Colonic mucosa (tissue), 4 donors: Measurements from ENCODE around the gene MTHFR. TPM values are rescaled to one million over a fixed set of nuclear protein-coding genes. Genes with fewer than 3 reads are reported as not detected.

ENCODE experiments used
- DNase-seq: peaks from one replicate; pipeline ENCODE4 v3.0.0-alpha.2; 2020
- H3K27ac ChIP-seq: fragments of 200-600 bp; one replicate; pipeline ENCODE4 v1.8.0; 2021
- H3K27me3 ChIP-seq: fragments of 200-600 bp; one replicate; pipeline ENCODE4 v1.8.0; 2021
- H3K36me3 ChIP-seq: fragments of 200-600 bp; one replicate; pipeline ENCODE4 v1.8.0; 2021
- H3K4me1 ChIP-seq: fragments of 200-600 bp; one replicate; pipeline ENCODE4 v1.8.0; 2021; ENCODE audit warnings: mild to moderate bottlenecking
- H3K4me3 ChIP-seq: fragments of 200-600 bp; one replicate; pipeline ENCODE4 v1.8.0; 2021
- H3K9ac ChIP-seq, 2 donors: one replicate each; pipeline ENCODE4 v1.7.0; 2013; ENCODE audit warnings: control low read depth in 2 of 2, low read depth in 2 of 2, low read length in 2 of 2
- H3K9me3 ChIP-seq: fragments of 200-600 bp; one replicate; pipeline ENCODE4 v1.8.0; 2021
- intact Hi-C: fragments of 100-400 bp; cut with DNase I; formaldehyde crosslinking; loops from one replicate; pipeline ENCODE4 v1.14.1; 2022
- total RNA-seq, 2 donors: library from RNA; stranded (reverse); fragmentation: NEBNext Ultra II Directional in 1 of 2; extraction: Animal tissue kit (Norgen Biotek cat#: 25700) in 1 of 2; gene quantifications; one replicate each; pipeline ENCODE4 v1.2.1, GENCODE V29; 2021
- TF ChIP-seq, protein P1 (sequence below): fragments of 200-600 bp; IDR thresholded peaks from one replicate; pipeline ENCODE4 v1.8.0; 2022; ENCODE audit warnings: antibody characterized with exemption, mild to moderate bottlenecking
- donor health status: healthy.
- donor health status: DM: no; HTN: no; CAD: no.
- donor health status: DM: no; HTN: no; CAD: no.

The MTHFR gene
- total RNA-seq, 2 donors from 2014 or later = 23.8 to 30.4 TPM

DNA sequence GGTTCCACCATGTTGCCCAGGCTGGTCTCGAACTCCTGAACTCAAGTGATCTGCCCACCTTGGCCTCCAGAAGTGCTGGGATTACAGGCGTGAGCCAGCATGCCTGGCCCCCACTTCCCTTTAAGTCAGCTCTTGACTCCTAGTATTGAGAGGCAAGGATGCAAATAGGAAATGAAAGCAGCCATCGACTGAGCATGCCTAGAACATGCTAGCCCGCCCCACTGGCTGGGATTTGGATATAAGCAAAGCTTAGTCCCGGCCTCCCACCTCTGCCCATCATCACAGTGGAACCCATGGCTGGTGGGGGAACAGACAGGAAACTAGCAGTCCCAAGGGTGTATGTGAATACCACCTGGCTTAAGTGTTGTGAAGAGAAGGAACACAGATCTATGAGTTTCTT is 33.3 kb downstream of the MTHFR start:
- Histone ChIP-seq H3K4me1 (no peaks in the 10 kb centered on the region), H3K9ac (no peak overlapping the region), H3K36me3 (no peaks in the 10 kb centered on the region), H3K9me3 (no peaks in the 10 kb centered on the region), H3K27me3 (no peaks in the 10 kb centered on the region), H3K27ac (no peak overlapping the region), H3K4me3 (no peak overlapping the region)
- DNase-seq = no peak
- TF ChIP-seq, protein P1, sequence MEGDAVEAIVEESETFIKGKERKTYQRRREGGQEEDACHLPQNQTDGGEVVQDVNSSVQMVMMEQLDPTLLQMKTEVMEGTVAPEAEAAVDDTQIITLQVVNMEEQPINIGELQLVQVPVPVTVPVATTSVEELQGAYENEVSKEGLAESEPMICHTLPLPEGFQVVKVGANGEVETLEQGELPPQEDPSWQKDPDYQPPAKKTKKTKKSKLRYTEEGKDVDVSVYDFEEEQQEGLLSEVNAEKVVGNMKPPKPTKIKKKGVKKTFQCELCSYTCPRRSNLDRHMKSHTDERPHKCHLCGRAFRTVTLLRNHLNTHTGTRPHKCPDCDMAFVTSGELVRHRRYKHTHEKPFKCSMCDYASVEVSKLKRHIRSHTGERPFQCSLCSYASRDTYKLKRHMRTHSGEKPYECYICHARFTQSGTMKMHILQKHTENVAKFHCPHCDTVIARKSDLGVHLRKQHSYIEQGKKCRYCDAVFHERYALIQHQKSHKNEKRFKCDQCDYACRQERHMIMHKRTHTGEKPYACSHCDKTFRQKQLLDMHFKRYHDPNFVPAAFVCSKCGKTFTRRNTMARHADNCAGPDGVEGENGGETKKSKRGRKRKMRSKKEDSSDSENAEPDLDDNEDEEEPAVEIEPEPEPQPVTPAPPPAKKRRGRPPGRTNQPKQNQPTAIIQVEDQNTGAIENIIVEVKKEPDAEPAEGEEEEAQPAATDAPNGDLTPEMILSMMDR = no peak
- intact Hi-C loops = no loop called here

DNA sequence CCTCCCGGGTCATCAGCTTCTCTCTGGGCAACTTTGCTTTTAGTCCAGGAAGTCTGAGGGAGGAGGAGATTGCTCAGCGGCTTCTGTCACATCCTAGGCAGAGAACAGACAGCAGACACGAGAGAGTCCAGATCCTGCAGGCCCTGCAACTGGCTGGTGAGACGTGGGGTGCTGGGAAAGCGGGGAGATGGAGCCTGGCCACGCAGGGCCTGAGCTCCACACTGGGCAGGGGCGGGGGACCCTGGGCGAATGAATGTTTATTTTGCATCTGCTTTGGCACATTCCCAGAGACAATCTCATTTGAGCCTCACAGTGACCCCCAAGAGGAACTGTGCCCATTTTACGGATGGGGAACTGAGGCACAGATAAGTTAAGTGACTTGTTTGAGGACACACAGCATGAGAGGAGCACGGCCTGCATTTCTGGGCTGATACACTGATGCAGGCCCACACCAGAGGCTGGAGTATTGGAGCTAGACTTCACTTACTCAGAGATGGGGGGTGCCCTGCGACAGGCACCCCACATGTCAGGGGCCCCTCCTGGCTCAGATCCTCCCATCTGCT is 34.2 kb downstream of the MTHFR start:
- Histone ChIP-seq H3K4me3 (no peak overlapping the region), H3K27me3 (no peaks in the 10 kb centered on the region), H3K9ac (no peak overlapping the region), H3K9me3 (no peaks in the 10 kb centered on the region), H3K36me3 (no peaks in the 10 kb centered on the region), H3K27ac (no peak overlapping the region), H3K4me1 (no peaks in the 10 kb centered on the region)
- intact Hi-C loops = no loop called here
- DNase-seq = no peak
- TF ChIP-seq, protein P1 = no peak

DNA sequence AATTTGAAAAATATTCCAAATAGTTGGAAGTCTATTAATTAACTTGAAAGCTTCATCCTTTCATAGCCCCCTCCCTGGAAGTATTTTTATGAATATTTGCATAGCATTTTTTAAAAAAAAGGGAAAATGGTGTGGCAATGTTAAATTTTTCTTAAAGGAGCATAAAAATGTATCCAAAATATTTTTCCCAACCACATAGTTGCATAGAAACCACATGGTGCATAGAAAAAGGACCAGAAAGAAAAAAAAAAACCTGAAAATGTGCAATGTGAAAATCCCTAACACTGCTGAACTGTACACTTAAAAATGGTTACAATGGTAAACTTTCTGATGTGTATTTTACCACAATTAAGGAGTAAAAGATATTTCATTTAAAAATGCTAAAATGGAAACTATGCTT is 35.8 kb downstream of the MTHFR start:
- H3K27me3 ChIP-seq = no peaks in the 10 kb centered on the region
- no peak overlapping the region for H3K9ac ChIP-seq
- no peak for DNase-seq
- H3K4me3 ChIP-seq = no peak overlapping the region
- H3K27ac ChIP-seq = no peak overlapping the region
- intact Hi-C loops = no loop called here
- H3K36me3 ChIP-seq = no peaks in the 10 kb centered on the region
- H3K9me3 ChIP-seq = no peaks in the 10 kb centered on the region
- TF ChIP-seq, protein P1 = no peak
- H3K4me1 ChIP-seq = no peaks in the 10 kb centered on the region

DNA sequence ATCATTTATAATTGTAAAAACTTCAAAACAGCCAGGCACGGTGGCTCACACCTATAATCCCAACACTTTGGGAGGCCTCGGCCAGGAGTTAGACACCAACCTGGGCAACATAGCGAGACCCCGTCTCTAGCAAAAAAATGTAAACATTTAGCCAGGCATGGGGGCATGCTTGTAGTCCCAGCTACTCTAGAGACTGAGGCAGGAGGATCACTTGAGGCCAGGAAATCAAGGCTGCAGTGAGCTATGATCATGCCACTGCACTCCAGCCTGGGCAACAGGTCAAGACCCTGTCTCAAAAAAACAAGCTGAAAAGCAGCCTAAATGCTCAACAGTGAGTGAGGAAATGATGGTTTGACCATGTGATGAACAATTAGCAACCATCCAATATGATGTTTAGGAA is 36.5 kb downstream of the MTHFR start:
- intact Hi-C loops = no loop called here
- no peaks in the 10 kb centered on the region for H3K36me3 ChIP-seq
- DNase-seq = no peak
- no peaks in the 10 kb centered on the region for H3K4me1 ChIP-seq
- no peak overlapping the region for H3K27ac ChIP-seq
- no peak overlapping the region for H3K4me3 ChIP-seq
- no peak overlapping the region for H3K9ac ChIP-seq
- no peaks in the 10 kb centered on the region for H3K27me3 ChIP-seq
- H3K9me3 ChIP-seq = no peaks in the 10 kb centered on the region
- TF ChIP-seq, protein P1 = no peak

DNA sequence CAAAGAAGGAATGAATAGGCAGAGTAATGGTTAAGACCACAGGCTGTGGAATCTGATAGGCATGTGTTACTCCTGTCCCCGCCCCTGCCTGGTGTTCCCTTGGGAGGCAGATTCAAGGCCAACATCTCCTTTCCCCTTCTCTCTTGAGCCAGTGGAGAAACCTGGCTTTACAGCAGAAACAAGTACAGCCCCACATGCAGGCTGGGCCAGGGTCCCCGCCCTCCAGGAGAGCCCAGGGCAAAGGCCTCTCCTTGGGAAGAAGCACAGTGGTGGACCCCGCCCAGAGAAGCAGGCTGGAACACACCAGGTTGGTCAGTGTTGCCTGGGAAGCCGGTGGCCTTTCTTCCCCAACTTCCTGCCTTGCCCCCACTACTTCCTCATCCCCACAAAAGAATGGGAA is 36.9 kb downstream of the MTHFR start:
- Histone ChIP-seq H3K27me3 (no peaks in the 10 kb centered on the region), H3K9ac (no peak overlapping the region), H3K4me1 (no peaks in the 10 kb centered on the region), H3K4me3 (no peak overlapping the region), H3K36me3 (no peaks in the 10 kb centered on the region), H3K9me3 (no peaks in the 10 kb centered on the region), H3K27ac (no peak overlapping the region)
- TF ChIP-seq, protein P1 = no peak
- no peak for DNase-seq
- intact Hi-C loops = no loop called here
